Colonic mucosa (tissue), 4 donors: Measurements from ENCODE around the gene ARHGAP26. TPM values are rescaled to one million over a fixed set of nuclear protein-coding genes. Genes with fewer than 3 reads are reported as not detected.

Source experiments
- DNase-seq: peaks from one replicate; pipeline ENCODE4 v3.0.0-alpha.2; 2020
- H3K27ac ChIP-seq: fragments of 200-600 bp; one replicate; pipeline ENCODE4 v1.8.0; 2021
- H3K27me3 ChIP-seq: fragments of 200-600 bp; one replicate; pipeline ENCODE4 v1.8.0; 2021
- H3K36me3 ChIP-seq: fragments of 200-600 bp; one replicate; pipeline ENCODE4 v1.8.0; 2021
- H3K4me1 ChIP-seq: fragments of 200-600 bp; one replicate; pipeline ENCODE4 v1.8.0; 2021; ENCODE audit warnings: mild to moderate bottlenecking
- H3K4me3 ChIP-seq: fragments of 200-600 bp; one replicate; pipeline ENCODE4 v1.8.0; 2021
- H3K9ac ChIP-seq, 2 donors: one replicate each; pipeline ENCODE4 v1.7.0; 2013; ENCODE audit warnings: control low read depth in 2 of 2, low read depth in 2 of 2, low read length in 2 of 2
- H3K9me3 ChIP-seq: fragments of 200-600 bp; one replicate; pipeline ENCODE4 v1.8.0; 2021
- intact Hi-C: fragments of 100-400 bp; cut with DNase I; formaldehyde crosslinking; loops from one replicate; pipeline ENCODE4 v1.14.1; 2022
- total RNA-seq, 2 donors: library from RNA; stranded (reverse); fragmentation: NEBNext Ultra II Directional in 1 of 2; extraction: Animal tissue kit (Norgen Biotek cat#: 25700) in 1 of 2; gene quantifications; one replicate each; pipeline ENCODE4 v1.2.1, GENCODE V29; 2021
- TF ChIP-seq, protein P1 (sequence below): fragments of 200-600 bp; IDR thresholded peaks from one replicate; pipeline ENCODE4 v1.8.0; 2022; ENCODE audit warnings: antibody characterized with exemption, mild to moderate bottlenecking
- donor health status: healthy.
- donor health status: DM: no; HTN: no; CAD: no.
- donor health status: DM: no; HTN: no; CAD: no.

ARHGAP26 gene
- total RNA-seq, 2 donors from 2014 or later: 59.1 to 74.0 TPM

DNA sequence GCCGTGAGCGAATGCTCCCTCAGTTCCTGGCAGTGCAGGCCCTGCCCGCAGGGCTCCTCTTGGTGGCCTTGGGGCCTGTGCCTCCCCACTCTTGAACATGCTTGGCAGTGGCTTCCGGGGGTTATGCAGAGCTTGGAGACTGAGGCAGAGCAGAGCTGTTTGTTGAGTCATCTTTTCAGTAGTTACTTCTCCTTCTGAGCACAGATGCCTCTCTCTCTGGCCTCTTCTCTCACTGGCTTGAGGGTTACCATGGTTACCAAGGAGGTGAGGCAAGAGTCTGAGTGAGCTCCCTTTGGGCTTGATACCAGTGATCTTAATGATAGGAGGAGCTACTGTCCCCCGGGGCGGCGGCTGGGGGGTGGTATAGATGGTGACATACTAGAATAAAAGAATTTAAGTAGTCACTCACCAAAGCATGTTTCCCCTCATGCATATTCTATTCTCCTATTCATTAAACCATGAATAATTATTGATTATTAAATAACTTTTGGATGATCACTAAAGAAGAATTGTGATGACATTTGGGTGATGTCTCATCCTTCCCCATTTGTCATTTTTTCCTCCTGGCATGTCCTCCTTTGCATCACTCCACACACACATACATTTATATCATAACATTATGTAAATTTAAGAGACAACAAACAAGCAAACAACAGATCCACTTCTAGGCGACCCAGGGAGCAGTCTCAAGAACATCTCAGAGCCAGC, 111.1 kb downstream of the ARHGAP26 start:
- no peak overlapping the region for H3K27ac ChIP-seq
- TF ChIP-seq, protein P1, sequence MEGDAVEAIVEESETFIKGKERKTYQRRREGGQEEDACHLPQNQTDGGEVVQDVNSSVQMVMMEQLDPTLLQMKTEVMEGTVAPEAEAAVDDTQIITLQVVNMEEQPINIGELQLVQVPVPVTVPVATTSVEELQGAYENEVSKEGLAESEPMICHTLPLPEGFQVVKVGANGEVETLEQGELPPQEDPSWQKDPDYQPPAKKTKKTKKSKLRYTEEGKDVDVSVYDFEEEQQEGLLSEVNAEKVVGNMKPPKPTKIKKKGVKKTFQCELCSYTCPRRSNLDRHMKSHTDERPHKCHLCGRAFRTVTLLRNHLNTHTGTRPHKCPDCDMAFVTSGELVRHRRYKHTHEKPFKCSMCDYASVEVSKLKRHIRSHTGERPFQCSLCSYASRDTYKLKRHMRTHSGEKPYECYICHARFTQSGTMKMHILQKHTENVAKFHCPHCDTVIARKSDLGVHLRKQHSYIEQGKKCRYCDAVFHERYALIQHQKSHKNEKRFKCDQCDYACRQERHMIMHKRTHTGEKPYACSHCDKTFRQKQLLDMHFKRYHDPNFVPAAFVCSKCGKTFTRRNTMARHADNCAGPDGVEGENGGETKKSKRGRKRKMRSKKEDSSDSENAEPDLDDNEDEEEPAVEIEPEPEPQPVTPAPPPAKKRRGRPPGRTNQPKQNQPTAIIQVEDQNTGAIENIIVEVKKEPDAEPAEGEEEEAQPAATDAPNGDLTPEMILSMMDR: no peak
- no peaks in the 10 kb centered on the region for H3K4me1 ChIP-seq
- intact Hi-C loops: loop anchor here (2.0 to 5.0 kb wide), 2 partner anchors 132 to 164 kb away; no protein-coding TSS in a partner anchor
- no peaks in the 10 kb centered on the region for H3K9me3 ChIP-seq
- no peak overlapping the region for H3K4me3 ChIP-seq
- H3K27me3 ChIP-seq: no peaks in the 10 kb centered on the region
- no peak overlapping the region for H3K9ac ChIP-seq
- H3K36me3 ChIP-seq: no peaks in the 10 kb centered on the region
- DNase-seq: no peak

DNA sequence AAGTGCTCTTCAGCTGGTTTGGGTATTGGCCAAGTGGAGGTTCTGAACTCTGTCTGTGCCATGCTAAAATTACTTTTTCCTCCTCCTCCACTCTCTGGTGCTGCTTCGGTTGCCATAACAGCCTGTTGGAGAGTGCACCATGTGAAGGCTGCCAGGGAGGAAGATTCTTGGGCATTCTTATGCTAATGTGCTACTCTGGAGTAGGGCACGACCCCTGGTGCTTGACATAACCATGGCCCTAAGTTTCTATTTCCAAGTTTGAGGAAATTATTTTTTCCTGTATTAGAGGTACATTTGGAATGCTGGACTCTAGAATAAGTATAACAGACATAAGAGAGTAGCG, 111.6 kb downstream of the ARHGAP26 start:
- Histone ChIP-seq H3K4me3 (no peak overlapping the region), H3K9ac (no peak overlapping the region), H3K36me3 (no peaks in the 10 kb centered on the region), H3K27me3 (no peaks in the 10 kb centered on the region), H3K9me3 (no peaks in the 10 kb centered on the region), H3K27ac (no peak overlapping the region), H3K4me1 (no peaks in the 10 kb centered on the region)
- TF ChIP-seq, protein P1: no peak
- DNase-seq: no peak
- intact Hi-C loops: loop anchor here (2.0 to 5.0 kb wide), 2 partner anchors 133 to 164 kb away; no protein-coding TSS in a partner anchor

DNA sequence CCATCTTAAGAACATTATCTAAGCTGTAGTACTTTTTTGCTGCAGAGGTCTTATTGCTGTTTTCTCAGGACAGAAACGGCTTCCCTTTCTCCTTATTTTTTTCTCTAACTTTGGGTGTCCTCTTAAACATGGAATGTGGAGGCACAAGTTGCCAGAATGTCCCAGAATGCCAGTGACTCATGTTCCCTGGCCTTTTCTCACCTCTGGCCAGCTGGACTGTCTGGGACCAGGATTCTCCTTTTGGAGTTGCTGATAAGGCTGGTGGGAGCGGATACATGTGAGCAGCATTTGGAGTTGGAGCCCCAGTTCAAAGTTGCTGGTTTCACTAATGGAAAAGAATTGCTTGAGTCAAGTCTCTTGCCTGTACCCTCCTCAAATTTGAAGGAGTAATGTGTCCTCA, 112.8 kb downstream of the ARHGAP26 start:
- intact Hi-C loops: loop anchor here (5.0 kb wide), 1 partner anchor 166 kb away; no protein-coding TSS in a partner anchor
- TF ChIP-seq, protein P1: no peak
- Histone ChIP-seq H3K4me1 (no peaks in the 10 kb centered on the region), H3K4me3 (no peak overlapping the region), H3K9me3 (no peaks in the 10 kb centered on the region), H3K9ac (no peak overlapping the region), H3K27ac (no peak overlapping the region), H3K36me3 (no peaks in the 10 kb centered on the region), H3K27me3 (no peaks in the 10 kb centered on the region)
- DNase-seq: no peak

DNA sequence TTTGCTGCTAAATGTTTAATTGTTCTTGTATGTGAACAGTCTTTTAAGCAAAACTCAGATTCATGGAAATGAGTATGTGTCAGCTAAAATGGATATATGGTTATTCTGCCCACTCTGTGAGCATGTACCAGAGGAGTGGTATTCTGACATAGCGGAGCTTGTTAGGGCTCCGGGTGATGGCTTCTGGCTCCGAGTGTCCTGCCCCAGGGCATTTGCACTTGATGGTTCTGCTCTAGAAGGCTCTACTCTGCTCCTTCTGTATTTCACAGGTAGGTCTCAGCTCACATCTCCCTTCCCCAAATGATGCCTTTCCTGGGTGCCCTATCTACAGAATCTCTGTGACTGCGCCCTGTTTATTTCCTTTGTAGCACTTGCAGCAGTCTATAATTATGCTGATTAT, 113.3 kb downstream of the ARHGAP26 start:
- H3K27me3 ChIP-seq: no peaks in the 10 kb centered on the region
- intact Hi-C loops: loop anchor here (5.0 kb wide), 1 partner anchor 166 kb away; no protein-coding TSS in a partner anchor
- no peak overlapping the region for H3K4me3 ChIP-seq
- DNase-seq: no peak
- H3K36me3 ChIP-seq: no peaks in the 10 kb centered on the region
- H3K4me1 ChIP-seq: no peaks in the 10 kb centered on the region
- no peak overlapping the region for H3K9ac ChIP-seq
- H3K27ac ChIP-seq: no peak overlapping the region
- TF ChIP-seq, protein P1: no peak
- no peaks in the 10 kb centered on the region for H3K9me3 ChIP-seq

DNA sequence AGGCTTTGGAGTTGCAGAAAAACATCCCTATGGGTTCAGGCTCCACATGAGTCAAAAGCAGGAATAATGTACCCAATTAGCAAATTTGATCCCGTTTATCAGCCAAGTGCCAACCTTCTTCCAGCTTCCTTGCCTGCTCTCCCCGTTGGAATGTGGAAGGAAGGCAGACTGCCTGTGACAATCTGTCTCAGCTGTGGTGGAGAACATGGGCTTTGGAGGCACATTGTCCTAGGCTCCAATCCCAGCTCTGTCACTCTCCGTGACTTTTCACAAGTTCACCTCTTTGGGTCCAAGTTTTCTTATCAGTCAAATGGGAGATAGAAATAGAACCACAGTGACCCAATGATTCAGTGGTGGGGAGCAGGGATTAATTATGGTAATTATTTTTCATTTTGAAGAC, 113.9 kb downstream of the ARHGAP26 start:
- H3K9ac ChIP-seq: no peak overlapping the region
- no peaks in the 10 kb centered on the region for H3K36me3 ChIP-seq
- H3K9me3 ChIP-seq: no peaks in the 10 kb centered on the region
- intact Hi-C loops: loop anchor here (5.0 kb wide), 1 partner anchor 167 kb away; no protein-coding TSS in a partner anchor
- no peaks in the 10 kb centered on the region for H3K27me3 ChIP-seq
- TF ChIP-seq, protein P1: no peak
- H3K27ac ChIP-seq: no peak overlapping the region
- H3K4me1 ChIP-seq: no peaks in the 10 kb centered on the region
- H3K4me3 ChIP-seq: no peak overlapping the region
- DNase-seq: no peak
